Measurements from ENCODE around the gene LRRN3.

Gene LRRN3

DNA sequence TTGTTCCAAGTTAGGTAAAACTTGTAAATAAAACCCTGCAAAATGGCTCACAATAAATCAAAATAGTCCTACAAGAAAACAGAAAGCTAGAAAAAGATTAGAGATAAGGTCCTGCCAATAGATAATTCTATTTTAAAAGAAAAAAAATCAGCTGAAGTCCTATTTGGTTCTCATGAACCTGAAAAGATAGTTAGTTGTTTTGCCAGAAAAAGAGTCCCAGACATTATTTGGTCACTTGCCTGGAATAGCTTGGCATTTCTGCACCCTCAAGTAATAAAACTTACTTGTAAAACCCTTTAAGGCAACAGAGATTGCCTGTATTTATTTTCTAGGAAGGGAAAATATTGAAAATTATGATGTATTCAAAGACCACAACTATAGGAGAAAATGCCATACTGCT is 47.7 kb downstream of the LRRN3 start:
- no peaks in the 10 kb centered on the region for H3K36me3 ChIP-seq
- peak overlapping the region; percentile 8 to 82 (median 38); a peak in 17 of 22 replicates for H3K4me2 ChIP-seq
- no peaks in the 10 kb centered on the region for H4K20me1 ChIP-seq
- H3K4me3 ChIP-seq, result no peak overlapping the region
- H3K27ac ChIP-seq, result peak overlapping the region in 4 of 11 experiments; percentile 59 to 80 (median 68); a peak in 6 of 22 replicates
- peaks cover 7 to 41% (median 13%) of the 10 kb centered on the region in 10 experiments; a peak in 18 of 20 replicates for H3K4me1 ChIP-seq
- no peak for TF ChIP-seq Cebpa-rat (IDR thresholded peaks at IDR 0.05)
- H3K9me3 ChIP-seq (replicated peaks in 1 of 11), result no peaks in the 10 kb centered on the region
- H3K27me3 ChIP-seq, result no peaks in the 10 kb centered on the region
- peak overlapping the region in 2 of 11 experiments; percentile 49 to 60; a peak in 2 of 22 replicates for H3K9ac ChIP-seq

DNA sequence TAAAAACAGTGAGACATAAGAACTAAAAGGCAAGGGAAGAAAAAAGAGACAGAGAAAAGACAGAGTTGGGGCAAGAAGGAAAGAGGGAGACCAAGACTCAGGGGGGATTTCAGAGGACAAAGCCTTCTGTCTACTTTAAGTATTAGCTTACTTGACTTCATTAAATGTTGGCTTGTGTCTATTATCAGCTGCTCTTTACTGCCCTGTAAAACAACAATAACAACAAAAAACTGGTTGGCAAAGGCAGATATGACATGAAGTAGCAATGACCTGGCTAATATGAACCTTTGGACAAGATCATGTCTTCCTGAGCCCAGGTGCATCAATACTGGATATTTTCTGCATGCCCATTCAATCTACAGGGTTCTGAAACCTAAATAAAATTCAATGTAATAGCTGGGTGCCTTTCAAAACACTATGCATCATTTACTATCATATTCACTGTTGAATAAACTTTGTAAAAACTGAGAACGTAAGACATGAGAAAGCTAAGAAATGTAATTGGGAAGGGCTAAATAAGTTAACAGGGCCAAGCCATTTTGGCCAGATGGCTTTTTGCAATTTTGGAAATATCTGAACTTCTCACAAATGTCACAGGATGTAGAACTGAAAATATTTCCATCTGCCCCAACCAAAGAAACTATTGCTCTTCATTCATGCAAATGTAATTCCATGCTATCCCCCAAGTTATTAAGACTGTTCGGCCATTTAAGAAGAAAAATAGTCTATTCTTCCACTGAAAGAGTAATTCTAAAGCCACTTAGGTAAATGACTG is 49.4 kb downstream of the LRRN3 start:
- Histone ChIP-seq H3K36me3 (no peaks in the 10 kb centered on the region), H3K4me3 (no peak overlapping the region), H3K9me3 (replicated peaks in 1 of 11) (no peaks in the 10 kb centered on the region), H3K4me2 (0 out of 22 replicates have a peak overlapping the region, but pooled peaks of 1 of the 11 experiments have one; percentile 8), H4K20me1 (no peaks in the 10 kb centered on the region), H3K9ac (no peak overlapping the region), H3K4me1 (peaks cover 7 to 50% (median 13%) of the 10 kb centered on the region in 10 experiments; a peak in 18 of 20 replicates), H3K27me3 (no peaks in the 10 kb centered on the region), H3K27ac (peak overlapping the region in 1 of 11 experiments; percentile 80; a peak in 1 of 22 replicates)
- TF ChIP-seq Cebpa-rat (IDR thresholded peaks at IDR 0.05), result no peak

DNA sequence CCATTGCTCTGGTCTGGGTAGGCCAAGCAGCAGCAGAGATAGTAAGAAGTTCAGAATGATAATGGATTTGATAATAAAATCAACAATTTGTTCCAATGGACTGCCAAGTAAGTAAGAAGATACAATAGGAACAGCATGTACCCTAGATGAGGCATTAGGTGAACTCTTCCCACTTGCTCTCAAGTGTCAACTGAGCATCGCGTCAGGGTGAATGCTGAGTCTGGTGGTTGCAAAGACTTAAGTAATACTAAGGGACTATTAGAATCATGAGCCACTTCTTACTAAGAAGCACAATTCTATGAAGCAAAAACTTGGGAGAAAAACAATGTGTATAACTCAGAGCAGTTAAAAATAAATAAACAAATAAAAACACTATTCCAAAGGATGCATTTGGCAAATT is 54.5 kb downstream of the LRRN3 start:
- Histone ChIP-seq H3K27me3 (no peaks in the 10 kb centered on the region), H3K4me3 (no peak overlapping the region), H3K36me3 (no peaks in the 10 kb centered on the region), H3K4me2 (no peak overlapping the region), H3K27ac (no peak overlapping the region), H3K9me3 (replicated peaks in 1 of 11) (no peaks in the 10 kb centered on the region), H3K4me1 (peaks cover 0 to 14% (median 0%) of the 10 kb centered on the region in 10 experiments; a peak in 2 of 20 replicates), H3K9ac (no peak overlapping the region), H4K20me1 (no peaks in the 10 kb centered on the region)
- no peak for TF ChIP-seq Cebpa-rat (IDR thresholded peaks at IDR 0.05)

DNA sequence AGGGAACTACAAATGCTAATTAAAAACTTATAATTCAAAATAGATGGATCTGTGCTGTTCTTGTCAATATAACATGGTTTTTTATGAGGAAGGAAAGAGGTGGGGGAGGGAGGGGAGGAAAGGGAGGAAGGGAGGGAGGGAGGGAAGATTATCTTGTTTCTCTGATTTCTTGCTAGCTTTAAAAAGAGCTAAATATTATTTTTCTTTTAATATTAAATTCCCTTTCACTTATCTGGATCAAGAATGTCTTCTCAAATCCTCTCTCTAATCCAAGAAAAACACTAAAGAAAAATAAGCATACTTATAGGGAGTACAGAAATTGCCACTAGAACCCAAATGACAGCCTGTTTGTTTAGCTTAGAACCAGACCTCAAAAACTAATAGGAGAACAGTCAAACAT is 55.2 kb downstream of the LRRN3 start:
- no peak overlapping the region for H3K4me3 ChIP-seq
- no peaks in the 10 kb centered on the region for H4K20me1 ChIP-seq
- TF ChIP-seq Cebpa-rat (IDR thresholded peaks at IDR 0.05), result no peak
- H3K4me2 ChIP-seq, result no peak overlapping the region
- no peaks in the 10 kb centered on the region for H3K36me3 ChIP-seq
- no peak overlapping the region for H3K27ac ChIP-seq
- peaks cover 0 to 12% (median 0%) of the 10 kb centered on the region in 10 experiments; a peak in 2 of 20 replicates for H3K4me1 ChIP-seq
- H3K9me3 ChIP-seq (replicated peaks in 1 of 11), result no peaks in the 10 kb centered on the region
- no peak overlapping the region for H3K9ac ChIP-seq
- no peaks in the 10 kb centered on the region for H3K27me3 ChIP-seq

DNA sequence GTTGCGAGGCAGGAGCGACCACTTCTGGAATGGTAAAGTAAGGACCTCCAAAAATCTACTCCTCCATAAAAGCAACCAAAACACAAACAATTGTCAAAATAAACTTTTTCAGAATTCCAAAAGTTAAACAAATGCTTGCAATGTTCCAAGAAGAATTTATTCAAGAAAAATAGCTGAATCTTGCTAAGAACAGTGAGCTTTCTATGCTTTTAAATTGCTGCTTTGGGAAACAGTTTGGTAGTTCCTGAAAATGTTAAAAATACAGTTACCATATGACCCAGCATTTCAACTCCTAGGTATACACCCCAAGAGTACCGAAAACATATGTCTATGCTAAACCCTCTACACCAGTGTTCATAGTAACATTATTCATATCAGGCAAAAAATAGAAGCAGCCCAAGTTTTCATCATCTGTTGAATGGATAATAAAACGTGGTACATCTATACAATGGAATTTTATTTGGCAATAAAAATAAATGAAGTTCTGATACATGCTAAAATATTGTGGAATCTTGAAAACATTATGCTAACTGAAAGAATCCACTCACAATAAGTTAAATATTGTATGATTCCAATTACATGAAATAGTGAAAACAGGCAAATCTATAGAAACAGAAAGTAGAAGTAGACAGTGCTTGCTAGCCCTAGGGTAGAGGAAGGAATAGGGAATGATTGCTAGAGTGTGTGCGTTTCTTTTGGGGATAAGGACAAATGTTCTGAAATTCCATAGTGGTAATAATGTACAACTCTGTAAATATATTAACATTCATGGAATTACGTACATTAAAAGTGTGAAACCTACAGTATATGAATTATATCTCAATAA is 57.0 kb downstream of the LRRN3 start:
- no peak overlapping the region for H3K27ac ChIP-seq
- H3K27me3 ChIP-seq, result no peaks in the 10 kb centered on the region
- H3K4me1 ChIP-seq, result peaks cover 0 to 12% (median 0%) of the 10 kb centered on the region in 10 experiments; a peak in 2 of 20 replicates
- no peaks in the 10 kb centered on the region for H4K20me1 ChIP-seq
- no peak overlapping the region for H3K4me2 ChIP-seq
- no peak for TF ChIP-seq Cebpa-rat (IDR thresholded peaks at IDR 0.05)
- H3K4me3 ChIP-seq, result no peak overlapping the region
- no peak overlapping the region for H3K9ac ChIP-seq
- no peaks in the 10 kb centered on the region for H3K9me3 ChIP-seq (replicated peaks in 1 of 11)
- H3K36me3 ChIP-seq, result no peaks in the 10 kb centered on the region

DNA sequence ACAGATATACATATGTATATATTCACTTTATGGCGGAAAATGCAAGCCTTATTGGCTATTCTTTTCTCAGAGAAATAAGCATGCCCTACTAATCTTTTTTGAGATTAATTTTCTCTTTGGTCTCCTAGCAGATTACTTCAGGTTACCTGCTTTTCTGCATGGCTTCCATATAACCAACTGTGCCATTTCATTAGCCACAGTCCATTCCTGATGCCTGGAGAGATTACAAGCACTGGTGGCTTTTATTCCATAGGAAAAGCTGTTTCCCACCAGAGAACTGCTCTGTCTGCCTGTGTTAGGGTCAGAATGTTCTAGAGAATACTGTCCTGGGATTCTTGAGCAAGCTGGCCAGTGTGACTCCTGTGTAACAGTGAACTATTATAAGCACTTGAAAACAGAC is 59.8 kb downstream of the LRRN3 start:
- no peak overlapping the region for H3K27ac ChIP-seq
- H3K27me3 ChIP-seq, result no peaks in the 10 kb centered on the region
- H3K4me1 ChIP-seq, result no peaks in the 10 kb centered on the region
- no peaks in the 10 kb centered on the region for H3K36me3 ChIP-seq
- H3K4me2 ChIP-seq, result no peak overlapping the region
- no peak overlapping the region for H3K4me3 ChIP-seq
- no peaks in the 10 kb centered on the region for H3K9me3 ChIP-seq (replicated peaks in 1 of 11)
- H4K20me1 ChIP-seq, result no peaks in the 10 kb centered on the region
- H3K9ac ChIP-seq, result no peak overlapping the region
- no peak for TF ChIP-seq Cebpa-rat (IDR thresholded peaks at IDR 0.05)

DNA sequence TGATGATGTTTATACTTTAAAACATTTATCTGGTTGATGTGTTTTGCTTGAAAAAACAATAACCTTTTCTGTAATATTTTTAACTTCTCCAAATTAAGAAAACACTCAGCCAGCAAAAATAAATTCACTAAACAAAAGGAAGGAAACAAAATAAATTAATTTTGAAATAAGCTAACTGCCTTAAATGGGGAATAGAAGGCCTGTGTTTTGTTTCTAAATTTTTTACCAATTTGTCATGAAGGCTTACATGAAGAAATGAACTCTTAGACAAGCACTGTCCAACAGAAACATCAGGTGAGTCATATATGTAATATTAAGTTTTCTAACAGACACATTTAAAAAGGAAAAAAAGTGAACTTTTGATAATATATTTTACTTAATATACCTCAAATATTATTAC is 68.5 kb downstream of the LRRN3 start:
- no peaks in the 10 kb centered on the region for H3K9me3 ChIP-seq (replicated peaks in 1 of 11)
- no peak overlapping the region for H3K4me2 ChIP-seq
- H3K27me3 ChIP-seq, result no peaks in the 10 kb centered on the region
- H3K4me1 ChIP-seq, result peaks cover 0 to 4% (median 0%) of the 10 kb centered on the region in 10 experiments; a peak in 1 of 20 replicates
- no peak for TF ChIP-seq Cebpa-rat (IDR thresholded peaks at IDR 0.05)
- no peak overlapping the region for H3K9ac ChIP-seq
- H4K20me1 ChIP-seq, result no peaks in the 10 kb centered on the region
- no peak overlapping the region for H3K27ac ChIP-seq
- H3K4me3 ChIP-seq, result no peak overlapping the region
- H3K36me3 ChIP-seq, result no peaks in the 10 kb centered on the region

DNA sequence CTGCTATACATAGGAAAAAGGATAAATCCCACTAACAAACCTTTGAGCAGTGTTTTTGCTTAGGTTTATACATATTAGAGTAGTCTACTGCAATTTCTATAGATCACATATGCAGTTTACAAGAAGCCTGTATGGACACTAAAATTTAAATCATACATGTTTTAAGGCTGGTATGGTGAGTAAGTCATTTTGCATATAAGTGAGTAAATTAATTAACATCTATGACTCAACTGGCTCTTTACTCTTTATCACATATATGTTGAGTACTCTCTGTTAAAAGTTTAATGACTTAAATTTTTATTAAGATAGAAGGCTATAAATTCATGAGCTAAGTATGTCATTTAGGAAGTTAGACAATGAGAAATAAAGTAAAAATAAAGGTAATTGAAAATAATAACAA is 69.4 kb downstream of the LRRN3 start:
- Histone ChIP-seq H3K4me2 (no peak overlapping the region), H3K9ac (no peak overlapping the region), H3K36me3 (no peaks in the 10 kb centered on the region), H3K9me3 (replicated peaks in 1 of 11) (no peaks in the 10 kb centered on the region), H3K4me1 (peaks cover 0 to 4% (median 0%) of the 10 kb centered on the region in 10 experiments; a peak in 1 of 20 replicates), H3K27ac (no peak overlapping the region), H3K4me3 (no peak overlapping the region), H3K27me3 (no peaks in the 10 kb centered on the region), H4K20me1 (no peaks in the 10 kb centered on the region)
- no peak for TF ChIP-seq Cebpa-rat (IDR thresholded peaks at IDR 0.05)

DNA sequence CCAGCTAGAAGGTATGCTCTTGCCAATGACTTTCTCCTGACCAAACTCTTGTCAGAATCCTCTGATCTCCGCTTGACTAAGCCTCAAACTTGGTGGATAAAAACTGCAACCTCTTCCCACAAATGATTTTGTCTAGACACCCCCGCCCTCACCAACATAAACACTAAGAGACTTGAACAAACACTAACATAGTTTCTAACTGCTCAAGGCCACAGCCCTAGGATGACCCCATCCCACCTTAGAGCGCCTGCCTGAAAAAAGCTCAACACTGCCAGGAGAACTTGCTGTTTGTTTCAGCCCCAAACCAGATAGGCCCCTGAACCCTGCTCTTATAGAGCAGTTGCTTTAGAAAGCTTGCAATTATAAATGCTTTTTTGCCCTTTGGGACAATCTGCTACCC is 71.8 kb downstream of the LRRN3 start:
- no peaks in the 10 kb centered on the region for H3K27me3 ChIP-seq
- H3K4me2 ChIP-seq, result no peak overlapping the region
- peaks cover 0 to 4% (median 0%) of the 10 kb centered on the region in 10 experiments; a peak in 2 of 20 replicates for H3K4me1 ChIP-seq
- no peak for TF ChIP-seq Cebpa-rat (IDR thresholded peaks at IDR 0.05)
- H3K36me3 ChIP-seq, result no peaks in the 10 kb centered on the region
- no peaks in the 10 kb centered on the region for H4K20me1 ChIP-seq
- no peak overlapping the region for H3K4me3 ChIP-seq
- no peaks in the 10 kb centered on the region for H3K9me3 ChIP-seq (replicated peaks in 1 of 11)
- H3K27ac ChIP-seq, result no peak overlapping the region
- H3K9ac ChIP-seq, result no peak overlapping the region

All from BLaER1 treated with 17β-estradiol and CSF1 and Interleukin-3, amounts not matched to agents 10 nM and 100 nM (cell line).